ENCODE results near the gene ITGB7. TPM values are rescaled to one million over a fixed set of nuclear protein-coding genes. Genes with fewer than 3 reads are reported as not detected.

Gene ITGB7
- total and polyA plus RNA-seq, 5 donors from 2014 or later = 279 to 382 (median 324) TPM

DNA sequence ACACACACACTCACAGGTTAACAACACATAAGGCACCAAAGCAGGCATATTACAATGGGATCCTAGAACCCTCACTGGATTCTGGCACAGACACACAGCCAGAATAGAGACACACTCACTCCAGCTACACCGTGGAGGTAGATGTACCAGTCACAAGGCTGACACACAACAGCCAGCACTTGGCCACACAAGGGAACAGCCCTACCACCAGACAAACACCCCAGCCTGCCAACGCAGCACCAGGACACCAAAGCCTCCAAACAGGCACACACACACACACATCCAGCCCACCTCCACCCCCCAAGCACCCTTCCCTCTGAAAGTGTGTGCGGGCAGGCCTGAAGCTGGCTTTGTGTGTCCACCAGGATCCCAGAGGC, 10.9 kb upstream of the ITGB7 start:
- peaks cover 7% of the 10 kb centered on the region for H3K36me3 Mint-ChIP-seq

DNA sequence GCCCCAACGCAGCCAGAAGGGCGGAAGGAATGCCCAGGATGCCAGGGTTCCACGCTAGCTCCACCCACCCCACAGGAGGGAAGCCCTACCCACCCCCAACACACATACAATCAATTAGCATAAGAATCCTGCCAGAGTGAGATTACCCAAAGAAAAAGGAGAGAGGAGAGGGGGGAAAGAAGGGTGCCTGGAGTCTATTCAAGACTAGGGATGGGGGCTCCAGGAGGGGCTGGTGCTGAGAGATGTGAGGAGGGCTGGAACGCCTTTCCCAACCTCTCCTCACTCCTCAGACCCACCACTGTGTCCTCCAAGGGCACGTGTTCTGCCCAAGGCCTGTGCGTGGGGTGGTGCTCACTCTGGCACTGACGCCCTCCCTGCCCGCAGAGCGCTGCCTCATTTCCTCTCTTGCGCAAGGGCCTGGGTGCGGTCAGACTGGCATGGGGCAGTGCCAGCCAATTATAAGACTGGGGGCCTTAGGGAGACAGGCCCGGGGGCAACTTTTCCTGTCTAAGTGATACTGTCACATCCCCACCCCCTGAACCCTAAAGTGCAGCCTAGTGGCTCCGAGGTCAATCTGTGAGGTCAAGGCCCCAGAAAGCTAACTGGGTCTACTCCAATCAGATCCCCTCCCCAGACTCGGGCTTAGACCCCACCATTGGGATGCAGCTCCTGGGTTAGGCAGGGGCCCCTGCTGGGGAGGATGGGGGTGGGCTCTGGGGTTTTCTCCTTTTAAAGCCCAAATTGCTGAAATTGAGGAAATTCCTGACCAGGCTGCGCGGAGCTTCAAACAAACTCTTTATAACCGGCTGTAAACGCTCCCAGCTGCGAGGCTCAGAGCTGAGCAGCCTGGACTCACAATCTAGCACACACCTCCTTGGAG, 10.2 kb upstream of the ITGB7 start:
- H3K4me3 Mint-ChIP-seq = peak overlapping the region; percentile 75 to 87 (median 82)
- H3K27me3 Mint-ChIP-seq = no peaks in the 10 kb centered on the region
- ATAC-seq (ENCODE audit: low read depth in 2 of 2) (no peak), DNase-seq (peak in 1 of 3 donors; percentile 47)
- H3K4me1 Mint-ChIP-seq = peaks cover 12 to 71% (median 43%) of the 10 kb centered on the region in 4 donors
- no peaks in the 10 kb centered on the region for H3K9me3 Mint-ChIP-seq
- H3K27ac ChIP-seq (ENCODE audit: insufficient read depth, low read length, poor library complexity, severe bottlenecking) = peak overlapping the region; percentile 56
- no peaks in the 10 kb centered on the region for H3K27me3 ChIP-seq (ENCODE audit: control insufficient read depth, insufficient read depth, low read length)
- H3K27ac Mint-ChIP-seq = peak overlapping the region; percentile 17 to 88 (median 84)
- peak overlapping the region; percentile 40 for H3K4me3 ChIP-seq (ENCODE audit: low read depth, low read length)
- peaks cover 48% of the 10 kb centered on the region for H3K4me1 ChIP-seq (ENCODE audit: control insufficient read depth, insufficient read depth, low read length, poor library complexity, severe bottlenecking)
- no peaks in the 10 kb centered on the region for H3K9me3 ChIP-seq (ENCODE audit: control insufficient read depth in 2 of 2, low read length in 2 of 2)
- H3K36me3 ChIP-seq (ENCODE audit: control insufficient read depth, insufficient read depth, low read length) = peaks cover 27% of the 10 kb centered on the region
- peaks cover 11% of the 10 kb centered on the region for H3K36me3 Mint-ChIP-seq

More for the DNA sequence above, 10.9 kb upstream of the ITGB7 start:
- peak overlapping the region; percentile 56 for H3K27ac ChIP-seq (ENCODE audit: insufficient read depth, low read length, poor library complexity, severe bottlenecking)
- peak overlapping the region; percentile 40 for H3K4me3 ChIP-seq (ENCODE audit: low read depth, low read length)
- H3K4me1 Mint-ChIP-seq = peaks cover 12 to 76% (median 46%) of the 10 kb centered on the region in 4 donors
- no peaks in the 10 kb centered on the region for H3K9me3 ChIP-seq (ENCODE audit: control insufficient read depth in 2 of 2, low read length in 2 of 2)
- H3K4me3 Mint-ChIP-seq = peak overlapping the region; percentile 78 to 89 (median 86)
- peaks cover 54% of the 10 kb centered on the region for H3K4me1 ChIP-seq (ENCODE audit: control insufficient read depth, insufficient read depth, low read length, poor library complexity, severe bottlenecking)
- no peaks in the 10 kb centered on the region for H3K9me3 Mint-ChIP-seq
- peak overlapping the region; percentile 83 to 87 (median 84) for H3K27ac Mint-ChIP-seq
- ATAC-seq (ENCODE audit: low read depth in 2 of 2) = no peak
- H3K36me3 ChIP-seq (ENCODE audit: control insufficient read depth, insufficient read depth, low read length) = peaks cover 25% of the 10 kb centered on the region
- no peak for DNase-seq
- H3K27me3 Mint-ChIP-seq = no peaks in the 10 kb centered on the region
- H3K27me3 ChIP-seq (ENCODE audit: control insufficient read depth, insufficient read depth, low read length) = no peaks in the 10 kb centered on the region

DNA sequence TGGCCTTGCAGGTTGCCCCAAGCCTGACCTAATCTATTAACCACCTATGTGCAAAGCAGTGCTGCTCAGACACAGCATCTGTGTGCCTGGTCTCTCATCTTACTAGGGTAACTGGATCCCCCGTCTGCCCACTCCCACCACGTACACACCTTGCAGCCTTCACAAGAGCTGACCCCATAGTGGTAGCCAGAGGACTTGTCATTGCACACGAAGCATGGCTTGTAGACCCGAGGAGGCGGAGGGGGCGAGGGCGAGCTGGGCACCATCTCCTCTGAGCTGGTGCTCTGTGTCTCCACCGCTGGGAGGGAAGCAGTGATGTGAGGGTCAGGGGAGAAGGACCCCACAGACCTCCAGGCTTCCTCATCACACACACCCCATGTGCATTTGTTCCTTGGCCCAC, 8.4 kb upstream of the ITGB7 start:
- H3K27me3 ChIP-seq (ENCODE audit: control insufficient read depth, insufficient read depth, low read length) = no peaks in the 10 kb centered on the region
- H3K27me3 Mint-ChIP-seq = no peaks in the 10 kb centered on the region
- no peak for DNase-seq
- H3K36me3 ChIP-seq (ENCODE audit: control insufficient read depth, insufficient read depth, low read length) = peaks cover 37% of the 10 kb centered on the region
- peaks cover 42% of the 10 kb centered on the region for H3K4me1 ChIP-seq (ENCODE audit: control insufficient read depth, insufficient read depth, low read length, poor library complexity, severe bottlenecking)
- no peak for ATAC-seq (ENCODE audit: low read depth in 2 of 2)
- peak overlapping the region in 2 of 4 donors; percentile 43 to 85 for H3K4me3 Mint-ChIP-seq
- H3K36me3 Mint-ChIP-seq = peaks cover 15% of the 10 kb centered on the region
- H3K27ac Mint-ChIP-seq = peak overlapping the region; percentile 83 to 88 (median 84)
- H3K27ac ChIP-seq (ENCODE audit: insufficient read depth, low read length, poor library complexity, severe bottlenecking) = no peak overlapping the region
- no peak overlapping the region for H3K4me3 ChIP-seq (ENCODE audit: low read depth, low read length)
- peaks cover 8 to 66% (median 44%) of the 10 kb centered on the region in 4 donors for H3K4me1 Mint-ChIP-seq
- no peaks in the 10 kb centered on the region for H3K9me3 ChIP-seq (ENCODE audit: control insufficient read depth in 2 of 2, low read length in 2 of 2)
- H3K9me3 Mint-ChIP-seq = no peaks in the 10 kb centered on the region

DNA sequence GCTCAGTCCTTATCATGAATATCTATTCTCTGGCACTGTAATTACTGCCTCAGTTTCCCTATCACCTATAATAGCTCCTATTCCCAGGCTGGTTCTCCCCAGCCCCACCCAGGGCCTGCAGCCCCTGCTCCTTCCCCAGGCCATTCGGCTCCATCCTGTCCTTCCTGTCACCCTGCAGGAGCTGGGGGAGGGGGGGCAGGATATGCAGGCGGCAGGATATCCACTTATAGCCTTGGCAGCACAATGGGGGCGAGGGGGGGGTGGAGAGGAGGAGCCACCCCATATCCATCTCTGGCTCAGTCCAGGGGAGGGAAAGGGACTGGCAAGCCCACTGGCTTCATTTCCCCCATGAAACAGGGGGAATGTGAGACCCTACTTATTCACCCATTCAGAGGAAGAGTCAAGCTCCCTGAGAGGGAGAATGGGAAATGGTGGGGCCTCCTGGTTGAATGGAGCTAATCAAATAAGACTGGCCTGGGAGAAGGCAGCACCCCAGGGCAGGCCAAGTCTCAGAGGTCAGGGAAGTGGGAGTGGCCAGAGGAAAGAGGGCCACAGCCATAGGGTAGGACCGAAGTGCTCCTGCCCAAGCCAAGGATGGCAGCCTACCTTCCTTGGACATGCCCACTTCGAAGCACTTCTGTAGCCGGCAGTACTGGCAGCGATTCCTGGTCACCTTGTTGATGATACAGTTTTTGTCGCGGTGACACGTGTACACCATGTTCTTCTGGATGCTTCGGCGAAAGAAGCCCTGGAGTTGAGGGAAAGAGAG, 7.8 kb upstream of the ITGB7 start:
- no peak overlapping the region for H3K4me3 ChIP-seq (ENCODE audit: low read depth, low read length)
- peaks cover 8 to 67% (median 44%) of the 10 kb centered on the region in 4 donors for H3K4me1 Mint-ChIP-seq
- peaks cover 15% of the 10 kb centered on the region for H3K36me3 Mint-ChIP-seq
- DNase-seq (no peak), ATAC-seq (ENCODE audit: low read depth in 2 of 2) (no peak)
- peaks cover 40% of the 10 kb centered on the region for H3K36me3 ChIP-seq (ENCODE audit: control insufficient read depth, insufficient read depth, low read length)
- H3K27ac Mint-ChIP-seq = peak overlapping the region in 2 of 3 donors; percentile 8 to 85
- H3K4me1 ChIP-seq (ENCODE audit: control insufficient read depth, insufficient read depth, low read length, poor library complexity, severe bottlenecking) = peaks cover 44% of the 10 kb centered on the region
- no peaks in the 10 kb centered on the region for H3K27me3 ChIP-seq (ENCODE audit: control insufficient read depth, insufficient read depth, low read length)
- no peak overlapping the region for H3K27ac ChIP-seq (ENCODE audit: insufficient read depth, low read length, poor library complexity, severe bottlenecking)
- H3K9me3 Mint-ChIP-seq = no peaks in the 10 kb centered on the region
- no peaks in the 10 kb centered on the region for H3K9me3 ChIP-seq (ENCODE audit: control insufficient read depth in 2 of 2, low read length in 2 of 2)
- no peaks in the 10 kb centered on the region for H3K27me3 Mint-ChIP-seq
- H3K4me3 Mint-ChIP-seq = peak overlapping the region in 1 of 4 donors; percentile 85

DNA sequence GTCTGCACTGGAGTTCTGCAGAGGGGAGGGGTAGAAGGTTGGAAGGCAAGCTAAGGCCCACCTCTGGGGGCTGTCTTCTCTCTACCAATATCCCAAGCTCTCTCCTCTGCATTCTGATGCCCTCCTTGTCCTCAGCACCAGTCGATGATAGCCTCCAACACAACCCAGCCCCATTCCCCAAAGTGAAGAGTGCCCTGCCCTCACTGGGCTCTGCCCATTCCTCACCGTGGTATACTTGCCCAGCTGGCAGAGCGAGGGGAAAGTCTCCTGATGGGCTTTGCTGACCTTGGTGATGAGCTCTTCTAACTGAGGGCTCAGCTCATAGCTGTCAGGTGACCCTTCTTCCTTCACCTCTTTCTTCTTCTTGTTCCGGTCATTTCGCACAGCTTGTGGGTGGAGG, 7.2 kb upstream of the ITGB7 start:
- peak overlapping the region in 2 of 4 donors; percentile 74 to 85 for H3K4me3 Mint-ChIP-seq
- no peaks in the 10 kb centered on the region for H3K27me3 ChIP-seq (ENCODE audit: control insufficient read depth, insufficient read depth, low read length)
- H3K4me1 ChIP-seq (ENCODE audit: control insufficient read depth, insufficient read depth, low read length, poor library complexity, severe bottlenecking) = peaks cover 45% of the 10 kb centered on the region
- no peaks in the 10 kb centered on the region for H3K27me3 Mint-ChIP-seq
- no peaks in the 10 kb centered on the region for H3K9me3 Mint-ChIP-seq
- DNase-seq = no peak
- H3K4me1 Mint-ChIP-seq = peaks cover 8 to 67% (median 44%) of the 10 kb centered on the region in 4 donors
- no peak overlapping the region for H3K27ac ChIP-seq (ENCODE audit: insufficient read depth, low read length, poor library complexity, severe bottlenecking)
- no peak for ATAC-seq (ENCODE audit: low read depth in 2 of 2)
- peaks cover 40% of the 10 kb centered on the region for H3K36me3 ChIP-seq (ENCODE audit: control insufficient read depth, insufficient read depth, low read length)
- peaks cover 15% of the 10 kb centered on the region for H3K36me3 Mint-ChIP-seq
- H3K27ac Mint-ChIP-seq = peak overlapping the region in 2 of 3 donors; percentile 8 to 85
- no peaks in the 10 kb centered on the region for H3K9me3 ChIP-seq (ENCODE audit: control insufficient read depth in 2 of 2, low read length in 2 of 2)
- no peak overlapping the region for H3K4me3 ChIP-seq (ENCODE audit: low read depth, low read length)

DNA sequence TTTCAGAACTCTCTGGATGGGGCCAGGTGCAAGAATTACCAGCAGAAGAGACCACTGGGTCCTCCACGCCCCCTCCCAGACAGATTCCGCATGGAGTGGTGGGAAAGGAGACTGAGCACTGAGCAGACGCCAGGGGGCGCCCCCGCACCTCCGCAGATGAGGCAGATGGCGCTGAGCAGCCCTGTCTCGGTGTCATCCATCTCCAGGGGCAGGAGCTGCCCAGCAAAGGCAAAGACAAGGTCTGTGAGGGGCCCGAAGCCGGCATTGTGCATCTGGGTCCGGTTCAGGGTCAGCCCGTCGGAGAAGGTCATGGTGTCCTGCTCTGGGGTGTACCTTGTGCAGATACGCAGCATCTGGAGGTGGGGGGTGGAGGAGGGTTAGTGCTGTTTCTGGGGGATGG, 6.3 kb upstream of the ITGB7 start:
- peak overlapping the region; percentile 12 to 87 (median 74) for H3K27ac Mint-ChIP-seq
- Histone ChIP-seq H3K4me3 (ENCODE audit: low read depth, low read length) (no peak overlapping the region), H3K36me3 (ENCODE audit: control insufficient read depth, insufficient read depth, low read length) (peaks cover 40% of the 10 kb centered on the region), H3K9me3 (ENCODE audit: control insufficient read depth in 2 of 2, low read length in 2 of 2) (no peaks in the 10 kb centered on the region), H3K27ac (ENCODE audit: insufficient read depth, low read length, poor library complexity, severe bottlenecking) (peak overlapping the region; percentile 30), H3K4me1 (ENCODE audit: control insufficient read depth, insufficient read depth, low read length, poor library complexity, severe bottlenecking) (peaks cover 45% of the 10 kb centered on the region), H3K27me3 (ENCODE audit: control insufficient read depth, insufficient read depth, low read length) (no peaks in the 10 kb centered on the region)
- H3K4me3 Mint-ChIP-seq = peak overlapping the region in 2 of 4 donors; percentile 74 to 80
- no peaks in the 10 kb centered on the region for H3K9me3 Mint-ChIP-seq
- ATAC-seq (ENCODE audit: low read depth in 2 of 2) = peak; percentile 70 to 71
- peaks cover 17 to 70% (median 46%) of the 10 kb centered on the region in 4 donors for H3K4me1 Mint-ChIP-seq
- no peaks in the 10 kb centered on the region for H3K27me3 Mint-ChIP-seq
- DNase-seq = peak; percentile 71 to 81 (median 80)
- peaks cover 15% of the 10 kb centered on the region for H3K36me3 Mint-ChIP-seq

DNA sequence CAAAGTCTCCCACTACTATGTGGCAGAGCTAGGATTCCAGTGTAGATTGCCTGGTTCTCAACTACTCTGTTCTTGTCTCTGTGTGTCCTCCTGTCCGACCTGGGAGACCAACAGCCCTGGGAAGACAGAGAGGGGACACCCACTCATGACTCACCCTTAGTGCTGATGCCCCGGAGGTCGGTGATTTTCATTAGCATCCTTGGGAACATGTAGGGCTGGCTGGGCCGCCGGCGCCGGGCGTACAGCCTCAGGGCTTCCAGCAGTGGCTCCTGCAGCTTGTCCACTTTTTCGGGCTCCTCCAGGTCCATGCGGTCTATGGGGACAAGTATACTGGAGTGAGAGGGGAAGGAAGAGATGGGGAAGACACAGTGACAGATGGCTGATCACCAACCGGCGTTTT, 5.9 kb upstream of the ITGB7 start:
- peak overlapping the region in 2 of 4 donors; percentile 74 to 80 for H3K4me3 Mint-ChIP-seq
- Histone ChIP-seq H3K9me3 (ENCODE audit: control insufficient read depth in 2 of 2, low read length in 2 of 2) (no peaks in the 10 kb centered on the region), H3K36me3 (ENCODE audit: control insufficient read depth, insufficient read depth, low read length) (peaks cover 40% of the 10 kb centered on the region), H3K27ac (ENCODE audit: insufficient read depth, low read length, poor library complexity, severe bottlenecking) (peak overlapping the region; percentile 30), H3K4me1 (ENCODE audit: control insufficient read depth, insufficient read depth, low read length, poor library complexity, severe bottlenecking) (peaks cover 46% of the 10 kb centered on the region), H3K4me3 (ENCODE audit: low read depth, low read length) (no peak overlapping the region), H3K27me3 (ENCODE audit: control insufficient read depth, insufficient read depth, low read length) (no peaks in the 10 kb centered on the region)
- peak overlapping the region in 1 of 3 donors; percentile 87 for H3K27ac Mint-ChIP-seq
- no peak for DNase-seq
- no peaks in the 10 kb centered on the region for H3K27me3 Mint-ChIP-seq
- H3K36me3 Mint-ChIP-seq = peaks cover 15% of the 10 kb centered on the region
- H3K4me1 Mint-ChIP-seq = peaks cover 19 to 70% (median 48%) of the 10 kb centered on the region in 4 donors
- H3K9me3 Mint-ChIP-seq = no peaks in the 10 kb centered on the region
- no peak for ATAC-seq (ENCODE audit: low read depth in 2 of 2)

All from CD4-positive, CD25-positive, alpha-beta regulatory T cell (primary cell).